Neural cell (in vitro differentiated cells): Measurements from ENCODE around the gene RAET1G. TPM values are rescaled to one million over a fixed set of nuclear protein-coding genes. Genes with fewer than 3 reads are reported as not detected.
A peak's percentile ranks its signal among the peaks of the same experiment; 100 is the strongest.

Source experiments
- H2AFZ ChIP-seq: fragments of 200-600, 300-800 bp; sonication (generic), shearing (Covaris generic); 2 replicates; pipeline ENCODE4 v1.6.0; 2014; ENCODE audit warnings: low read depth, mild to moderate bottlenecking, antibody characterized with exemption, low read length, moderate library complexity
- H3F3A ChIP-seq: fragments of 200-600 bp; shearing (Covaris generic); 2 replicates; pipeline ENCODE4 v1.6.1; 2016; ENCODE audit warnings: mild to moderate bottlenecking, moderate library complexity, mixed read lengths, antibody characterized with exemption, low read length; ENCODE audit not compliant: insufficient read depth, poor library complexity, severe bottlenecking
- H3K27ac ChIP-seq: fragments of 200-600, 300-800 bp; sonication (generic), shearing (Covaris generic); 2 replicates; pipeline ENCODE4 v1.5.1; 2014; ENCODE audit warnings: mild to moderate bottlenecking, low read length, moderate library complexity
- H3K27me3 ChIP-seq: fragments of 300-800, 200-600 bp; sonication (generic), shearing (Covaris generic); 2 replicates; pipeline ENCODE4 v1.6.0; 2014; ENCODE audit warnings: mild to moderate bottlenecking, low read depth, low read length, moderate library complexity; ENCODE audit not compliant: insufficient read depth
- H3K36me3 ChIP-seq: fragments of 300-800, 200-600 bp; sonication (generic), shearing (Covaris generic); 2 replicates; pipeline ENCODE4 v1.5.1; 2014; ENCODE audit warnings: mild to moderate bottlenecking, antibody characterized with exemption, low read length, moderate library complexity; ENCODE audit not compliant: insufficient read depth
- H3K4me2 ChIP-seq: fragments of 300-800, 200-600 bp; sonication (generic), shearing (Covaris generic); 2 replicates; pipeline ENCODE4 v1.6.0; 2014; ENCODE audit warnings: mild to moderate bottlenecking, low read length
- H3K4me3 ChIP-seq: fragments of 300-800, 200-600 bp; sonication (generic), shearing (Covaris generic); 2 replicates; pipeline ENCODE4 v1.5.1; 2014; ENCODE audit warnings: mild to moderate bottlenecking, low read length, moderate library complexity
- H3K79me2 ChIP-seq: fragments of 200-600 bp; shearing (Covaris generic); replicated peaks from 2 replicates; pipeline ENCODE4 v1.6.0; 2014; ENCODE audit warnings: mild to moderate bottlenecking, low read length, moderate library complexity; ENCODE audit not compliant: insufficient read depth
- H3K9ac ChIP-seq: fragments of 300-800, 200-600 bp; sonication (generic), shearing (Covaris generic); 2 replicates; pipeline ENCODE4 v1.6.1; 2016; ENCODE audit warnings: mild to moderate bottlenecking, low read length, mixed read lengths
- H3K9me2 ChIP-seq: fragments of 200-600 bp; shearing (Covaris generic); 2 replicates; pipeline ENCODE4 v1.6.1; 2016; ENCODE audit warnings: mild to moderate bottlenecking, low read length, mixed read lengths; ENCODE audit not compliant: insufficient read depth
- H3K9me3 ChIP-seq: fragments of 200-600, 300-800 bp; sonication (generic), shearing (Covaris generic); 2 replicates; pipeline ENCODE4 v1.6.1; 2016; ENCODE audit warnings: mild to moderate bottlenecking, mixed run types, low read length, moderate library complexity, mixed read lengths
- H4K20me1 ChIP-seq: fragments of 200-600 bp; shearing (Covaris generic); 2 replicates; pipeline ENCODE4 v1.6.1; 2016; ENCODE audit warnings: mild to moderate bottlenecking, mixed run types; ENCODE audit not compliant: insufficient read depth
- CTCF ChIP-seq: fragments of 450-650 bp; IDR thresholded peaks from 2 replicates; pipeline ENCODE4 v1.5.1; 2014; ENCODE audit warnings: antibody characterized with exemption, mild to moderate bottlenecking, moderate library complexity; ENCODE audit not compliant: poor library complexity, severe bottlenecking
- EP300 ChIP-seq: fragments of 450-650 bp; conservative IDR thresholded peaks from 2 replicates; pipeline ENCODE4 v1.6.1; 2014; ENCODE audit warnings: antibody characterized with exemption, mild to moderate bottlenecking, moderate library complexity; ENCODE audit not compliant: poor library complexity, severe bottlenecking
- EZH2 ChIP-seq: fragments of 200-600, 300-800 bp; shearing (Covaris generic), sonication (generic); IDR thresholded peaks from 2 replicates; pipeline ENCODE4 v1.6.1; 2014; ENCODE audit warnings: antibody characterized with exemption, low read length, borderline replicate concordance, mild to moderate bottlenecking; ENCODE audit not compliant: insufficient read depth, poor library complexity, severe bottlenecking
- MXI1 ChIP-seq: fragments of 450-650 bp; conservative IDR thresholded peaks from 2 replicates; pipeline ENCODE4 v1.6.1; 2014; ENCODE audit warnings: antibody characterized with exemption, mild to moderate bottlenecking; ENCODE audit not compliant: poor library complexity, severe bottlenecking
- POLR2AphosphoS5 ChIP-seq: IDR thresholded peaks from 2 replicates; pipeline ENCODE4 v1.6.1; 2012
- RAD21 ChIP-seq: fragments of 450-650 bp; conservative IDR thresholded peaks from 2 replicates; pipeline ENCODE4 v1.6.1; 2014; ENCODE audit warnings: antibody characterized with exemption, mild to moderate bottlenecking, moderate library complexity
- SMC3 ChIP-seq: fragments of 450-650 bp; conservative IDR thresholded peaks from 2 replicates; pipeline ENCODE4 v1.6.1; 2014; ENCODE audit warnings: antibody characterized with exemption, mild to moderate bottlenecking, moderate library complexity; ENCODE audit not compliant: poor library complexity
- TAF1 ChIP-seq: IDR thresholded peaks from 2 replicates; pipeline ENCODE4 v1.6.1; 2012; ENCODE audit warnings: low read depth
- polyA plus RNA-seq: library from polyadenylated mRNA; depleted of rRNA; stranded (reverse); fragments of >200 nt; gene quantifications from 2 replicates; pipeline ENCODE4 v1.2.3, GENCODE V29; 2014
- TF ChIP-seq, protein P1 (sequence below): IDR thresholded peaks from 2 replicates; pipeline ENCODE4 v1.6.1; 2012; ENCODE audit warnings: borderline replicate concordance

The RAET1G gene
- polyA plus RNA-seq, 1 donor from 2014 or later, result not detected

- peak overlapping the region; percentile 62 for H3K4me2 ChIP-seq
- no peak overlapping the region for H2AFZ ChIP-seq
- H3K4me3 ChIP-seq, result peak overlapping the region; percentile 88
- H3K9me2 ChIP-seq, result no peaks in the 10 kb centered on the region
- no peaks in the 10 kb centered on the region for H3K9me3 ChIP-seq
- H3K79me2 ChIP-seq, result no peaks in the 10 kb centered on the region
- peaks cover 61% of the 10 kb centered on the region for H3K27me3 ChIP-seq
- TF ChIP-seq TAF1, result no peak
- TF ChIP-seq SMC3, result no peak
- no peak for TF ChIP-seq EZH2
- no peak for TF ChIP-seq CTCF
- H3K9ac ChIP-seq, result peak overlapping the region; percentile 73
- no peaks in the 10 kb centered on the region for H4K20me1 ChIP-seq
- no peaks in the 10 kb centered on the region for H3K36me3 ChIP-seq
- no peak overlapping the region for H3K27ac ChIP-seq
- H3F3A ChIP-seq, result no peaks in the 10 kb centered on the region
These were observed 19.5 kb upstream of the RAET1G start for GRCh38 chr6:149942461-149942829.

- peaks cover 65% of the 10 kb centered on the region for H3K27me3 ChIP-seq
- H3K27ac ChIP-seq, result peak within 1 kb of the TSS; percentile 42
- peak within 1 kb of the TSS; percentile 60 for H2AFZ ChIP-seq
- no peaks in the 10 kb centered on the region for H4K20me1 ChIP-seq
- H3K9ac ChIP-seq, result peak within 1 kb of the TSS; percentile 73
- H3K79me2 ChIP-seq, result no peaks in the 10 kb centered on the region
- H3K4me3 ChIP-seq, result peak within 1 kb of the TSS; percentile 88
- H3K4me2 ChIP-seq, result peak within 1 kb of the TSS; percentile 62
- no peaks in the 10 kb centered on the region for H3F3A ChIP-seq
- H3K9me3 ChIP-seq, result no peaks in the 10 kb centered on the region
- H3K9me2 ChIP-seq, result no peaks in the 10 kb centered on the region
- no peaks in the 10 kb centered on the region for H3K36me3 ChIP-seq
- TF ChIP-seq RAD21, result no peak
- peak; percentile 59 for TF ChIP-seq EP300
- TF ChIP-seq, protein P1, sequence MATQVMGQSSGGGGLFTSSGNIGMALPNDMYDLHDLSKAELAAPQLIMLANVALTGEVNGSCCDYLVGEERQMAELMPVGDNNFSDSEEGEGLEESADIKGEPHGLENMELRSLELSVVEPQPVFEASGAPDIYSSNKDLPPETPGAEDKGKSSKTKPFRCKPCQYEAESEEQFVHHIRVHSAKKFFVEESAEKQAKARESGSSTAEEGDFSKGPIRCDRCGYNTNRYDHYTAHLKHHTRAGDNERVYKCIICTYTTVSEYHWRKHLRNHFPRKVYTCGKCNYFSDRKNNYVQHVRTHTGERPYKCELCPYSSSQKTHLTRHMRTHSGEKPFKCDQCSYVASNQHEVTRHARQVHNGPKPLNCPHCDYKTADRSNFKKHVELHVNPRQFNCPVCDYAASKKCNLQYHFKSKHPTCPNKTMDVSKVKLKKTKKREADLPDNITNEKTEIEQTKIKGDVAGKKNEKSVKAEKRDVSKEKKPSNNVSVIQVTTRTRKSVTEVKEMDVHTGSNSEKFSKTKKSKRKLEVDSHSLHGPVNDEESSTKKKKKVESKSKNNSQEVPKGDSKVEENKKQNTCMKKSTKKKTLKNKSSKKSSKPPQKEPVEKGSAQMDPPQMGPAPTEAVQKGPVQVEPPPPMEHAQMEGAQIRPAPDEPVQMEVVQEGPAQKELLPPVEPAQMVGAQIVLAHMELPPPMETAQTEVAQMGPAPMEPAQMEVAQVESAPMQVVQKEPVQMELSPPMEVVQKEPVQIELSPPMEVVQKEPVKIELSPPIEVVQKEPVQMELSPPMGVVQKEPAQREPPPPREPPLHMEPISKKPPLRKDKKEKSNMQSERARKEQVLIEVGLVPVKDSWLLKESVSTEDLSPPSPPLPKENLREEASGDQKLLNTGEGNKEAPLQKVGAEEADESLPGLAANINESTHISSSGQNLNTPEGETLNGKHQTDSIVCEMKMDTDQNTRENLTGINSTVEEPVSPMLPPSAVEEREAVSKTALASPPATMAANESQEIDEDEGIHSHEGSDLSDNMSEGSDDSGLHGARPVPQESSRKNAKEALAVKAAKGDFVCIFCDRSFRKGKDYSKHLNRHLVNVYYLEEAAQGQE, result no peak
- peak; percentile 47 for TF ChIP-seq POLR2AphosphoS5
- TF ChIP-seq TAF1, result peak; percentile 30
- peak; percentile 36 for TF ChIP-seq MXI1
These were observed 18.9 kb upstream of the RAET1G start, which contains the start of gene ULBP2 for GRCh38 chr6:149941583-149942460. TSS of gene ULBP2 (plus strand) at chr6:149942014. CDS start at chr6:149942073, 59 bp downstream.
